ENCODE data around the gene ZNF530. TPM values are rescaled to one million over a fixed set of nuclear protein-coding genes. Genes with fewer than 3 reads are reported as not detected.
A peak's percentile ranks its signal among the peaks of the same experiment; 100 is the strongest.

The ZNF530 gene
- total RNA-seq, 2 donors from 2014 or later = 4.7 to 9.8 TPM

DNA sequence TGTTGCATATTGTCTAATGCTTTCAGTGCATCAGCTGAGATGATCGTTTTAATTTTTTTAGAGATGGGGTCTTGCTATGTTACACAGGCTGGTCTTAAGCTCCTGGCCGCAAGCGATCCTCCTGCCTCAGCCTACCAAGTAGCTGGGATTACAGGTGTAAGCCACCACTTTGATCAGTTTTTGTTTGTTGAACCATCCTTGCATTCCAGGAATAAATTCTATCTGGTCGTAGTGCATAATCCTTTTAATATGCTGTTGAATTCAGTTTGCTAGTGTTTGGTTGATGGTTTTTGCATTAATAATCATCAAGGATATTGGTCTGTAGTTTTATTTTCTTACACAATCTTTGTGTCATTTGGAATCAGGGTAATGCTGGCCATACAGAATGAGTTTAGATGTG, 37.7 kb downstream of the ZNF530 start:
- Mint-ChIP-seq H3K36me3 (peaks cover 80% of the 10 kb centered on the region), H3K9me3 (peaks cover 32% of the 10 kb centered on the region), H3K4me3 (no peak overlapping the region), H3K27me3 (no peaks in the 10 kb centered on the region), H3K27ac (no peak overlapping the region), H3K4me1 (ENCODE audit: low read depth in 2 of 2) (peaks cover 19 to 28% of the 10 kb centered on the region in 2 donors)
- ATAC-seq (no peak), DNase-seq (ENCODE audit: low spot score) (no peak)

DNA sequence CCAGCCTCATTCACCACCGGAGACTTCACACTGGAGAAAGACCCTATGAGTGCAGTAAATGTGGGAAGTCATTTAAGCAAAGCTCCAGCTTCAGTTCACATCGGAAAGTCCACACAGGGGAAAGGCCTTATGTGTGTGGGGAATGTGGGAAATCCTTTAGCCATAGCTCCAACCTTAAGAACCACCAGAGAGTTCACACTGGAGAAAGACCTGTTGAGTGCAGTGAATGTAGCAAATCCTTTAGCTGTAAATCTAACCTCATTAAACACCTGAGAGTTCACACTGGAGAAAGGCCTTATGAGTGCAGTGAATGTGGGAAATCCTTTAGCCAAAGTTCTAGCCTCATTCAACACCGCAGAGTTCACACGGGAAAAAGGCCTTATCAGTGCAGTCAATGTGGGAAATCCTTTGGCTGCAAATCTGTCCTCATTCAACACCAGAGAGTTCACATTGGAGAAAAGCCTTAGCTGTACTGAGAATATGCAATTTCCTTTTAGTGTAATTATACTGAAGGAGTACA, 42.1 kb downstream of the ZNF530 start:
- Mint-ChIP-seq H3K27me3 (no peaks in the 10 kb centered on the region), H3K4me1 (ENCODE audit: low read depth in 2 of 2) (no peaks in the 10 kb centered on the region), H3K4me3 (no peak overlapping the region), H3K9me3 (peaks cover 29% of the 10 kb centered on the region), H3K27ac (no peak overlapping the region), H3K36me3 (peaks cover 74% of the 10 kb centered on the region)
- DNase-seq (ENCODE audit: low spot score) (no peak), ATAC-seq (no peak)

DNA sequence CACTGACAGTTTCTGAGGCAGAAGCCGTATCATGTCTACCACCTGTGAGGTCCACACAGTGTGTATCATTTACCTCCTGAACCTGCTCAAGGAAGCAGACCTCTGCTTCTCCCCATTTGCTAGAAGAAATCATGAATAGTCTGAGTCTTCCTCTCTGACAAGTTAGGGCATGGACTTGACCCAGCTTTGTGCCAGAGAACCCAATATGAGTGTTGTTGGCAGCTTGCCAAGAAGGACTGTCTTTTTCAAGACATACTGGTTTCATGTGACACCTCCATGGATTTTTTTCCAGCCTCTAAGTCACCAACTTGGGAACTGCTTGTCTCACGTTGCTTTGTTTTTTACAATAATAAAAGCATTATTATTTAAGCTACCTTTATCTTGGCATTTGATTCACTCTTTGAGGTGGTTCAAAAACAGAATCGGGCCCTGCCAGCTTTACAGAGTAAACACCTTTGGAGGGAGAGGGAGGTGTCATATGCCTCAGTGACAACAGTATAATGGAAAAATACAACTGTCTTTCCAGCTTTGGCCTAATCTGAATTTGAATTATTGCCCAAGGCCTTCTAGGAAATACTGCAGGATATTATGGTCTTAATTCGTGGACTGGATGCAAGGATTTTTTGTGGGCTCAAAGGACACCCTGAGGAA, 42.8 kb downstream of the ZNF530 start:
- Mint-ChIP-seq H3K9me3 (peaks cover 24% of the 10 kb centered on the region), H3K4me3 (no peak overlapping the region), H3K36me3 (peaks cover 74% of the 10 kb centered on the region), H3K27ac (no peak overlapping the region), H3K4me1 (ENCODE audit: low read depth in 2 of 2) (no peaks in the 10 kb centered on the region), H3K27me3 (no peaks in the 10 kb centered on the region)
- DNase-seq (ENCODE audit: low spot score) (no peak), ATAC-seq (no peak)

DNA sequence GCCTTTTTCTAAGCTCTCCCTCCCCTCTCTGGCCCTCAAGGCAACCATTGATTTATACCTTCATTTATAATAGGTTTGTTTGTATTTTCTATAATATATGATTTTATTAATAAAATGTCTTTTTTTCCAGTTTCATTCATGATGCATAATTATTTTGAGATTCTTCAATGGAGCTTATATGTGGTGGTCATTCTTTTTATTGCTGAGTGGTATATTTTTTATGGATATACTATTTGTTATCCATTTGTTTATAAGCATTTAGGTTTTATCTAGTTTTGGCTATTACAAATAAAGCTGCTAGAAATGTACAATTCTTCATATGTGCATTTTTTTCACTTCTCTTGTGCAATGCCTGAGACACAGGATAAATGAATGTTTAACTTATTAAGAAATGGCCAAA, 44.0 kb downstream of the ZNF530 start:
- peaks cover 24% of the 10 kb centered on the region for H3K9me3 Mint-ChIP-seq
- H3K36me3 Mint-ChIP-seq = peaks cover 72% of the 10 kb centered on the region
- H3K27me3 Mint-ChIP-seq = no peaks in the 10 kb centered on the region

DNA sequence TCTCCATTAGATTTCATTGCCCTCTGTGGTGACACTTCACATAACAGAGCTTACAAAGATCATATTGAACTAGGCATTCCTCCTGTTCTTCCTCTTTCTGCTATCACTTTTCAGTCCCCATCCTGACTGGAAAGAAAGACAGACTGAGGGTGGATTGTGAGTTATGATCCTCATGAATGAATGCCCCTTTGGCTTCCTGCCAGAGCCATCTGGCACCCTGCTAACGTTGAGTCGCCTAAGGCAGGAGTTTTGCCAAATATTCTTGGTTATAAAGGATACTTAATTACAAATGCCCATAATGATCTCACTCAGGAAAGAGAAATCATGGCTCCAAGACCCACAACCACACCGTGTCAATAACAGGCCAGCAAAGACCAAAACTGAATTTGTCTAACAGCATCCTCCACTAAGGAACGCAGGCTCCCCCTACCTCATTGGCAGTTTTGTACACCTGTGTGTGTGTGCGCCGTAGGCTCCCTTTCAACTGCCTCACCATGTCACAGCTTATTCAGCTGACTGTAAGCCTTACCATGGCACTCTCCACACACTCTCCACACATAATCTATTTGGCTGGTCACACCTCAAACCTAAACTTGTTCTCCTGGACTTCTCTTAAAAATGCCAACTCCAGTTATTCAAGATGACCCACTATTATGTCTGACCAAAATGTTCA, 48.8 kb downstream of the ZNF530 start:
- peaks cover 10 to 11% of the 10 kb centered on the region in 2 donors for H3K27me3 Mint-ChIP-seq
- H3K27ac Mint-ChIP-seq = no peak overlapping the region
- DNase-seq (ENCODE audit: low spot score) = no peak
- H3K4me3 Mint-ChIP-seq = no peak overlapping the region
- peaks cover 40% of the 10 kb centered on the region for H3K36me3 Mint-ChIP-seq
- peaks cover 7 to 11% of the 10 kb centered on the region in 2 donors for H3K4me1 Mint-ChIP-seq (ENCODE audit: low read depth in 2 of 2)
- ATAC-seq = no peak
- H3K9me3 Mint-ChIP-seq = peaks cover 28% of the 10 kb centered on the region

More for the DNA sequence above, 44.0 kb downstream of the ZNF530 start:
- Mint-ChIP-seq H3K4me3 (no peak overlapping the region), H3K4me1 (ENCODE audit: low read depth in 2 of 2) (no peaks in the 10 kb centered on the region), H3K27ac (no peak overlapping the region)
- no peak for ATAC-seq
- DNase-seq (ENCODE audit: low spot score) = no peak

DNA sequence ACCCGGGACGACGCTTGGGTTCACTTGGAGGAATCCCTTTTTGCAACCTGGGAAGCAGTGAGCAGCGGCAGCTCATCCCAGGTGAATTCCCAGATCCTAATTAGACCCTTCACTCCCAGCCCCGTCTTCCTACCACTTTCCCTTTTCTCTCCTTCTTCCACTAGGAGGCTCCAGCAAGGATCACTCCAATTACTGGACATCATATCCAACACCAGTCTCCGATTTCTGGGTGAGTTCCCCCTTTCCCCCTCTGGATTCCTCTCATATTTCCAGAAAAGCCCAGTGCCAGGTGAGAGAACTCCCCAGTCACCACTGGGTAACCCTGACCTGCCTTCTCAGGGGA, 51.9 kb downstream of the ZNF530 start:
- DNase-seq (ENCODE audit: low spot score) = no peak
- Mint-ChIP-seq H3K27me3 (peaks cover 20 to 31% of the 10 kb centered on the region in 2 donors), H3K27ac (peak overlapping the region in 1 of 2 donors; percentile 70)

DNA sequence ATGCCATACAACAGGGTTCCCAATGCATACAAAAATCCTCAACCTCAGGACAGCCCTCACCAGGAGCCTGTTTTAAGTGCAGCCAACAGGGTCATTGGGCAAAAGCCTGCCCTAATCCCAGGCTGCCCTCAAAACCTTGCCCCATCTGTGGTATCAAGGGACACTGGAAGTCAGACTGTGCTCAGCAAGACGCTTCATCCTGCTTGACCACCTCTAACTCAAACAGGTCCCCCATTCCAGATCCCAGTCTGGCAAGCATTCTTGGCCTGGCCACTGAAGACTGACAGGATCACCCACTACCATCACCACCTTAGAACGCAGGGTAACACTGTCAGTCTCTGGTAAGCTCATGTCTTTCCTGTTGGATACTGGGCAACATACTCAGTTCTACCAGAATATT, 54.0 kb downstream of the ZNF530 start:
- Mint-ChIP-seq H3K27me3 (peaks cover 21 to 31% of the 10 kb centered on the region in 2 donors), H3K9me3 (peaks cover 41% of the 10 kb centered on the region), H3K4me1 (ENCODE audit: low read depth in 2 of 2) (peaks cover 7 to 11% of the 10 kb centered on the region in 2 donors), H3K27ac (no peak overlapping the region), H3K36me3 (peaks cover 39% of the 10 kb centered on the region), H3K4me3 (no peak overlapping the region)
- DNase-seq (ENCODE audit: low spot score) (no peak), ATAC-seq (no peak)

More for the DNA sequence above, 51.9 kb downstream of the ZNF530 start:
- peaks cover 7 to 11% of the 10 kb centered on the region in 2 donors for H3K4me1 Mint-ChIP-seq (ENCODE audit: low read depth in 2 of 2)
- peaks cover 55% of the 10 kb centered on the region for H3K36me3 Mint-ChIP-seq
- no peak for ATAC-seq
- peaks cover 45% of the 10 kb centered on the region for H3K9me3 Mint-ChIP-seq
- H3K4me3 Mint-ChIP-seq = peak overlapping the region; percentile 23

DNA sequence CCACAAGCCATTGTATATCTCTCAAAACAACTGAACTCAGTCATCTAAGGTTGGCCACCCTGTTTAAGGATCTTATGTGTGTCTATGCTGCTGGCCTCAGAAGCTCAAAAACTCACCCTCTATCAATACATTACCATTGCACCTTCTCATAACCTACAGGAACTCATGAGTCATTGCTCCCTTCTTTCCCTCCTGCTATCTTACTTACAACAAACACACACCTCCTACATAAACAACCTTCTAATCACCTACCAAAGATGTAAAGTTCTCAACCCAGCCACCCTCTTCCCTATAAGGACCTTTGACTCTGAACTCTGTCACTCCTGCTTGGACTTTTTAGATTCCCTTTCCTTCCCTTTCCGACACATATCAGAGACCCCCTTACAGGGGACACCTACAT, 55.8 kb downstream of the ZNF530 start:
- ATAC-seq = no peak
- H3K9me3 Mint-ChIP-seq = peaks cover 37% of the 10 kb centered on the region
- no peak overlapping the region for H3K27ac Mint-ChIP-seq
- no peak for DNase-seq (ENCODE audit: low spot score)
- peaks cover 27 to 44% of the 10 kb centered on the region in 2 donors for H3K27me3 Mint-ChIP-seq
- H3K4me3 Mint-ChIP-seq = no peak overlapping the region
- peaks cover 45% of the 10 kb centered on the region for H3K36me3 Mint-ChIP-seq
- peaks cover 7 to 11% of the 10 kb centered on the region in 2 donors for H3K4me1 Mint-ChIP-seq (ENCODE audit: low read depth in 2 of 2)

DNA sequence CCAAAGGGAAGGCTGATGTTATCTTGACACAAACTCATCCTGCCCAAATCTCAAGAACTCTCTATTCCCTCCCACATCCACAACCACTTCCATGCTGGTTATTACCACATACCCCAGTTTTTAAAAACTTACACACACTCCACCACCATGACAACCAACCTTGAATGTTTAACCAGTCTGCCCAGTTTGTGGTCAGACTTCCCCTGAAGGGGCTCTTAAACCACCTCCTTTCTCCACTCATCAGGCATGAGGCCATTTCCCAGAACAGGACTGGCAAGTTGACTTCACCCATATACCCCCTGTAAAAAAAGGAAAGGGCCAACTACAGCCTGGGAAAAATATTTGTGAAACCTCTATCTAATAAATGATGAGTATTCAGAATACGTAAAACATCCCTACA, 56.7 kb downstream of the ZNF530 start:
- H3K27me3 Mint-ChIP-seq = peaks cover 34 to 54% of the 10 kb centered on the region in 2 donors
- H3K27ac Mint-ChIP-seq = no peak overlapping the region
- peaks cover 6 to 9% of the 10 kb centered on the region in 2 donors for H3K4me1 Mint-ChIP-seq (ENCODE audit: low read depth in 2 of 2)
- peaks cover 44% of the 10 kb centered on the region for H3K36me3 Mint-ChIP-seq
- DNase-seq (ENCODE audit: low spot score) (no peak), ATAC-seq (no peak)
- peaks cover 40% of the 10 kb centered on the region for H3K9me3 Mint-ChIP-seq
- no peak overlapping the region for H3K4me3 Mint-ChIP-seq

Other genes starting within 250 kb of the ZNF530 start
- 1 to 10 TPM; 4.7 to 9.8 TPM for gene ZNF304, start 248.6 kb upstream of the ZNF530 start, total RNA-seq
- 1 to 10 TPM; 3.5 to 5.2 TPM for gene TRAPPC2B, start 236.3 kb upstream of the ZNF530 start, total RNA-seq
- 1 to 10 TPM; 2.2 to 3.0 TPM for gene ZNF547, start 236.3 kb upstream of the ZNF530 start, total RNA-seq
- gene ZNF548, start 210.0 kb upstream of the ZNF530 start, total RNA-seq = 10 to 100 TPM; 18.9 to 22.0 TPM
- gene ZNF17, start 188.7 kb upstream of the ZNF530 start, total RNA-seq = 10 to 100 TPM; 10.6 to 11.1 TPM
- 10 to 100 TPM; 11.5 to 21.7 TPM for gene ZNF749, start 164.6 kb upstream of the ZNF530 start, total RNA-seq
- under 1 TPM in 1 of 2 donors, not detected in 1; 0.21 TPM for gene VN1R1, start 142.7 kb upstream of the ZNF530 start, total RNA-seq
- gene ZNF772, start 122.3 kb upstream of the ZNF530 start, total RNA-seq = 1 to 10 TPM; 3.4 to 6.8 TPM
- 1 to 10 TPM; 6.7 to 7.2 TPM for gene ZNF419, start 112.1 kb upstream of the ZNF530 start, total RNA-seq
- 1 to 10 TPM; 4.8 to 5.6 TPM for gene ZNF773, start 99.9 kb upstream of the ZNF530 start, total RNA-seq
- gene ZNF549, start 72.5 kb upstream of the ZNF530 start, total RNA-seq = 1 to 10 TPM; 4.8 to 7.3 TPM
- gene ZNF550, start 40.0 kb upstream of the ZNF530 start, total RNA-seq = 1 to 10 TPM; 7.8 to 8.8 TPM
- 1 to 10 TPM; 3.1 to 3.4 TPM for gene ZNF416, start 21.0 kb upstream of the ZNF530 start, total RNA-seq
- 1 to 10 TPM; 4.8 to 5.5 TPM for gene ZIK1, start 15.7 kb upstream of the ZNF530 start, total RNA-seq
- 10 to 100 TPM; 11.3 to 11.6 TPM for gene ZNF134, start 14.4 kb downstream of the ZNF530 start, total RNA-seq
- gene ZNF211, start 33.3 kb downstream of the ZNF530 start, total RNA-seq = 10 to 100 TPM in 1 of 2 donors, 1 to 10 TPM in 1; 9.9 to 12.4 TPM
- not detected for gene ZSCAN4, start 69.0 kb downstream of the ZNF530 start, total RNA-seq
- gene ZNF551, start 82.1 kb downstream of the ZNF530 start, total RNA-seq = 10 to 100 TPM in 1 of 2 donors, 1 to 10 TPM in 1; 6.6 to 13.5 TPM
- gene ZNF154, start 109.3 kb downstream of the ZNF530 start, total RNA-seq = 1 to 10 TPM in 1 of 2 donors, under 1 TPM in 1; 0.81 to 1.3 TPM
- gene ZNF671, start 127.7 kb downstream of the ZNF530 start, total RNA-seq = 1 to 10 TPM; 5.7 to 9.0 TPM
- gene ZNF776, start 146.9 kb downstream of the ZNF530 start, total RNA-seq = 10 to 100 TPM in 1 of 2 donors, 1 to 10 TPM in 1; 5.7 to 13.1 TPM
- gene ZNF586, start 169.8 kb downstream of the ZNF530 start, total RNA-seq = 10 to 100 TPM; 19.4 to 20.1 TPM
- 10 to 100 TPM in 1 of 2 donors, 1 to 10 TPM in 1; 6.8 to 10.9 TPM for gene ZNF552, start 215.0 kb downstream of the ZNF530 start, total RNA-seq
- gene ZNF587B, start 230.4 kb downstream of the ZNF530 start, total RNA-seq = 10 to 100 TPM; 19.2 to 43.2 TPM
- 10 to 100 TPM; 34.5 to 72.5 TPM for gene ZNF587, start 250.0 kb downstream of the ZNF530 start, total RNA-seq